HepG2 (cell line): ENCODE measurements around the gene TACC3. TPM values are rescaled to one million over a fixed set of nuclear protein-coding genes. Genes with fewer than 3 reads are reported as not detected.
A peak's percentile ranks its signal among the peaks of the same experiment; 100 is the strongest.

ENCODE experiments used
- EZH2 ChIP-seq: conservative IDR thresholded peaks from 2 replicates; pipeline ENCODE4 v1.6.1; 2012; ENCODE audit warnings: mild to moderate bottlenecking, low read depth, low read length, moderate library complexity
- FOSL1 ChIP-seq: sonication (generic); formaldehyde crosslinking; IDR thresholded peaks from 2 replicates; pipeline ENCODE4 v1.9.0; 2021; ENCODE audit warnings: missing genetic modification reagents, borderline replicate concordance
- FOXM1 ChIP-seq: sonication (generic); formaldehyde crosslinking; IDR thresholded peaks from 2 replicates; pipeline ENCODE4 v1.5.0; 2020; ENCODE audit warnings: missing genetic modification reagents
- GMEB1 ChIP-seq: sonication (generic); formaldehyde crosslinking; IDR thresholded peaks from 2 replicates; pipeline ENCODE4 v1.5.1; 2020; ENCODE audit warnings: missing genetic modification reagents, mild to moderate bottlenecking, borderline replicate concordance
- HNF4G ChIP-seq, 2 experiments: sonication (generic) in 1 of 2; formaldehyde crosslinking in 1 of 2; IDR thresholded peaks; 2 replicates each; pipeline versions ENCODE4 v1.4.0 to v1.6.1; 2011 to 2020; ENCODE audit warnings: borderline replicate concordance in 2 of 2, low read depth in 2 of 2, mild to moderate bottlenecking in 2 of 2, low read length in 1 of 2, missing genetic modification reagents in 1 of 2, moderate library complexity in 1 of 2
- KDM2A ChIP-seq: sonication (generic); formaldehyde crosslinking; IDR thresholded peaks from 2 replicates; pipeline ENCODE4 v1.4.0; 2020; ENCODE audit warnings: low read depth, missing genetic modification reagents, borderline replicate concordance
- MATR3 ChIP-seq: sonication (generic); formaldehyde crosslinking; IDR thresholded peaks from 2 replicates; pipeline ENCODE4 v1.4.0; 2020; ENCODE audit warnings: missing genetic modification reagents
- PBX3 ChIP-seq: sonication (generic); formaldehyde crosslinking; IDR thresholded peaks from 2 replicates; pipeline ENCODE4 v1.8.1; 2023; ENCODE audit warnings: missing genetic modification reagents, inconsistent platforms, borderline replicate concordance
- SNRNP70 ChIP-seq: fragments of 200-400 bp; formaldehyde crosslinking; IDR thresholded peaks from 2 replicates; pipeline ENCODE4 v1.6.1; 2017; ENCODE audit warnings: mild to moderate bottlenecking, low read depth, low read length, moderate library complexity
- TCF7 ChIP-seq: sonication (generic); IDR thresholded peaks from 2 replicates; pipeline ENCODE4 v1.6.1; 2016; ENCODE audit warnings: antibody characterized with exemption, low read depth
- ZBTB44 ChIP-seq: sonication (generic); formaldehyde crosslinking; IDR thresholded peaks from 2 replicates; pipeline ENCODE4 v1.4.0; 2020; ENCODE audit warnings: missing genetic modification reagents
- ZHX1 ChIP-seq: sonication (generic); formaldehyde crosslinking; IDR thresholded peaks from 2 replicates; pipeline ENCODE4 v1.8.1; 2022; ENCODE audit warnings: low read depth, mild to moderate bottlenecking, missing genetic modification reagents
- ZNF850 ChIP-seq: sonication (generic); formaldehyde crosslinking; conservative IDR thresholded peaks from 2 replicates; pipeline ENCODE4 v1.9.0; 2021; ENCODE audit warnings: mild to moderate bottlenecking, missing genetic modification reagents
- ZSCAN5A ChIP-seq: sonication (generic); formaldehyde crosslinking; IDR thresholded peaks from 2 replicates; pipeline ENCODE4 v1.8.0; 2022; ENCODE audit warnings: mild to moderate bottlenecking, missing genetic modification reagents, borderline replicate concordance
- polyA plus RNA-seq, 8 experiments: library from polyadenylated mRNA; depleted of rRNA in 3 of 8; stranded (reverse) in 7 of 8; unstranded in 1 of 8; fragments of >200 nt; fragmentation: Illumina TruSeq in 4 of 8; extraction: Trizol in 4 of 8; gene quantifications; 2 replicates each; pipeline versions ENCODE4 v1.2.1 to v1.2.3, GENCODE V29; 2011 to 2016; ENCODE audit warnings: low read depth in 4 of 8, missing spikeins in 1 of 8, mixed read lengths in 1 of 8; ENCODE audit not compliant: insufficient read depth in 1 of 8
- total RNA-seq, 5 experiments: library from RNA; depleted of rRNA; stranded (reverse); fragments of >200 nt; fragmentation: Illumina TruSeq; extraction: Trizol; gene quantifications; 2 replicates each; pipeline ENCODE4 v1.2.3, GENCODE V29; 2016; ENCODE audit warnings: low read depth in 1 of 5
- TF ChIP-seq, protein P1 (sequence below): IDR thresholded peaks from 2 replicates; pipeline ENCODE4 v1.6.1; 2012; ENCODE audit warnings: low read depth, low read length, improper control_type of control experiment

The TACC3 gene
- total and polyA plus RNA-seq, 2 of the 13 experiments (the other 11 are each of a cell fraction or from before 2014, with no cell fraction given) = 20.3 to 21.2 TPM

DNA sequence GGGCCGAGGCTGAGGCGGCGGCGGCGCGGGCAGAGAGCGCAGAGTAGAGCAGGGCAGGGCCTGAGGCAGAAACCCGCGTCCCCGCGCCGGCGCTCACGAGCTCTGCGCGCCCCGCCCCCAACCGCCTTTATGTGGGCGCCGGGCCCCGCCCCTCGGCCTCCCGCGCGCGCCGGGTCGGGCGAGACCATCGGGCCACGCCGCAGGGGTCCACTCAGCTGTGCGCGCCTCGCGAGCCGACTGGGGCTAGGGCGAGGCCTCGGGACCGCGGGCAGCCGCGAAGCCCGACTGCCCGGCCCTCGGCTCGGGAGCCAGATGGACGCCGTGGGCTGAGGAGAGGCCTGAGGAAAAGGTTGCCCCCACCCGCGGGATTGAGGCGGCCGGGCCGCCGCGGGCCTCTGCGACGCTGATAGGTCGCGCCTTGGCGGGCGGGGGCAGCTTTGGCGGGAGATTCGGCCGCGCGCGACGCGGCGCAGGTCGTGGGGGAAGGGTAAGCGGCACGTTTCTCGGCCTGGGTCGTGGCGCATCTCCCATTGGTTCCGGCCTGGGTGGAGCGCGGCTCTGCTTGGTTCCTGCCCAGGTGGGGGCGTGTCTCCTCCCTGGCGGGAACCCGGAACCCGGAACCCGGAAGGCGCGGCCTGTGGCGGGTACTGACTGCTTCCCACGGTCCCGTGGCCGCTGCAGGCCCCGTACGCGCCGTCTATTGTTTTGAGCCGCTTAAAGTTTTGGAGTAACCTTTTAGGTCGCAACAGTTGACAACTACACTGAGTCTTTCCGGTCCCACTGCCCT is 8.9 kb upstream of the TACC3 start, which contains the start of gene SLBP (continued):
- TF ChIP-seq GMEB1 (CRISPR knock-in tag) = peak; percentile 90
- no peak for TF ChIP-seq ZHX1
- TF ChIP-seq KDM2A (CRISPR knock-in tag) = peak; percentile 86; the same call in 1 of the 2 replicates
- TF ChIP-seq FOXM1 (CRISPR knock-in tag) = peak; percentile 72; the same call in 1 of the 2 replicates
- no peak for TF ChIP-seq PBX3
- TF ChIP-seq SNRNP70 = no peak
- peak; percentile 96 for TF ChIP-seq ZSCAN5A (CRISPR knock-in tag)
- 0 out of 2 replicates have a peak, but pooled peaks have one; percentile 90 for TF ChIP-seq ZBTB44 (CRISPR knock-in tag)
- TF ChIP-seq HNF4G (IDR thresholded peaks at IDR 0.05; ENCODE audit: borderline replicate concordance, low read depth, low read length) = peak; percentile 3; the same call in 1 of the 2 replicates
- TF ChIP-seq HNF4G (CRISPR knock-in tag; IDR thresholded peaks at IDR 0.05; ENCODE audit: borderline replicate concordance, low read depth) = no peak; the same call in 1 of the 2 replicates
- TF ChIP-seq FOSL1 (CRISPR knock-in tag) = peak; percentile 59; the same call in 1 of the 2 replicates
- 0 out of 2 replicates have a peak, but pooled peaks have one; percentile 68 for TF ChIP-seq ZNF850
- no peak for TF ChIP-seq TCF7
- no peak for TF ChIP-seq EZH2
- TF ChIP-seq, protein P1, sequence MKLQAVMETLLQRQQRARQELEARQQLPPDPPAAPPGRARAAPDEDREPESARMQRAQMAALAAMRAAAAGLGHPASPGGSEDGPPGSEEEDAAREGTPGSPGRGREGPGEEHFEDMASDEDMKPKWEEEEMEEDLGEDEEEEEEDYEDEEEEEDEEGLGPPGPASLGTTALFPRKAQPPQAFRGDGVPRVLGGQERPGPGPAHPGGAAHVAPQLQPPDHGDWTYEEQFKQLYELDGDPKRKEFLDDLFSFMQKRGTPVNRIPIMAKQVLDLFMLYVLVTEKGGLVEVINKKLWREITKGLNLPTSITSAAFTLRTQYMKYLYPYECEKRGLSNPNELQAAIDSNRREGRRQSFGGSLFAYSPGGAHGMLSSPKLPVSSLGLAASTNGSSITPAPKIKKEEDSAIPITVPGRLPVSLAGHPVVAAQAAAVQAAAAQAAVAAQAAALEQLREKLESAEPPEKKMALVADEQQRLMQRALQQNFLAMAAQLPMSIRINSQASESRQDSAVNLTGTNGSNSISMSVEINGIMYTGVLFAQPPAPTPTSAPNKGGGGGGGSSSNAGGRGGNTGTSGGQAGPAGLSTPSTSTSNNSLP = no peak
- no peak for TF ChIP-seq MATR3 (CRISPR knock-in tag)
